HepG2 (cell line): ENCODE data around the gene CAPN11. TPM values are rescaled to one million over a fixed set of nuclear protein-coding genes. Genes with fewer than 3 reads are reported as not detected.
A peak's percentile ranks its signal among the peaks of the same experiment; 100 is the strongest.

ENCODE experiments used
- CAMTA2 ChIP-seq: sonication (generic); formaldehyde crosslinking; IDR thresholded peaks from 2 replicates; pipeline ENCODE4 v1.4.0; 2020; ENCODE audit warnings: mild to moderate bottlenecking, missing genetic modification reagents, borderline replicate concordance
- CCAR2 ChIP-seq: fragments of 200-400 bp; formaldehyde crosslinking; optimal IDR thresholded peaks from 2 replicates; pipeline ENCODE3; 2018; ENCODE audit warnings: low read depth, mild to moderate bottlenecking, low read length, moderate library complexity
- FLYWCH1 ChIP-seq: sonication (generic); formaldehyde crosslinking; IDR thresholded peaks from 2 replicates; pipeline ENCODE4 v1.8.1; 2023; ENCODE audit warnings: mild to moderate bottlenecking, missing genetic modification reagents
- HMGA1 ChIP-seq: sonication (generic); formaldehyde crosslinking; conservative IDR thresholded peaks from 2 replicates; pipeline ENCODE4 v1.4.0; 2020; ENCODE audit warnings: missing genetic modification reagents
- HNRNPL ChIP-seq: fragments of 200-400 bp; formaldehyde crosslinking; IDR thresholded peaks from 2 replicates; pipeline ENCODE4 v1.6.1; 2017; ENCODE audit warnings: mild to moderate bottlenecking, low read depth, low read length
- IKZF1 ChIP-seq: fragments of 450-650 bp; IDR thresholded peaks from 2 replicates; pipeline ENCODE4 v1.7.1; 2016
- KDM5B ChIP-seq: sonication (generic); formaldehyde crosslinking; IDR thresholded peaks from 2 replicates; pipeline ENCODE4 v1.4.0; 2020; ENCODE audit warnings: missing genetic modification reagents, mild to moderate bottlenecking, borderline replicate concordance
- NFATC3 ChIP-seq: sonication (generic); formaldehyde crosslinking; IDR thresholded peaks from 2 replicates; pipeline ENCODE4 v1.5.1; 2020; ENCODE audit warnings: mild to moderate bottlenecking, missing genetic modification reagents
- NFKB2 ChIP-seq: sonication (generic); formaldehyde crosslinking; IDR thresholded peaks from 2 replicates; pipeline ENCODE4 v1.4.0; 2020; ENCODE audit warnings: missing genetic modification reagents, borderline replicate concordance
- NONO ChIP-seq, 2 experiments: fragments of 450-650 bp in 1 of 2; sonication (generic) in 1 of 2; formaldehyde crosslinking in 1 of 2; IDR thresholded peaks in 1 of 2; conservative IDR thresholded peaks in 1 of 2; 2 replicates each; pipeline versions ENCODE4 v1.6.1 to v1.8.0; 2017 to 2022; ENCODE audit warnings: mild to moderate bottlenecking in 1 of 2, missing genetic modification reagents in 1 of 2, moderate library complexity in 1 of 2
- RAD51 ChIP-seq: fragments of 450-650 bp; IDR thresholded peaks from 2 replicates; pipeline ENCODE4 v1.6.1; 2016; ENCODE audit warnings: borderline replicate concordance
- RCOR2 ChIP-seq: IDR thresholded peaks from 2 replicates; pipeline ENCODE4 v1.6.1; 2016; ENCODE audit warnings: missing biosample characterization, missing genetic modification reagents
- RNF2 ChIP-seq: fragments of 450-650 bp; conservative IDR thresholded peaks from 2 replicates; pipeline ENCODE4 v1.6.1; 2016; ENCODE audit warnings: low read depth
- SOX5 ChIP-seq: IDR thresholded peaks from 2 replicates; pipeline ENCODE4 v1.6.1; 2016; ENCODE audit warnings: borderline replicate concordance
- ZMYM4 ChIP-seq: sonication (generic); formaldehyde crosslinking; IDR thresholded peaks from 2 replicates; pipeline ENCODE4 v1.8.1; 2023; ENCODE audit warnings: mild to moderate bottlenecking, missing genetic modification reagents
- ZNF280D ChIP-seq: sonication (generic); formaldehyde crosslinking; IDR thresholded peaks from 2 replicates; pipeline ENCODE4 v1.5.1; 2020; ENCODE audit warnings: mild to moderate bottlenecking, missing genetic modification reagents
- ZNF292 ChIP-seq: sonication (generic); formaldehyde crosslinking; IDR thresholded peaks from 2 replicates; pipeline ENCODE4 v1.8.1; 2022; ENCODE audit warnings: mild to moderate bottlenecking, low read depth, missing genetic modification reagents, borderline replicate concordance
- ZNF691 ChIP-seq: sonication (generic); formaldehyde crosslinking; IDR thresholded peaks from 2 replicates; pipeline ENCODE4 v1.4.0; 2020; ENCODE audit warnings: missing genetic modification reagents, low read depth, mild to moderate bottlenecking, borderline replicate concordance
- polyA plus RNA-seq, 8 experiments: library from polyadenylated mRNA; depleted of rRNA in 3 of 8; stranded (reverse) in 7 of 8; unstranded in 1 of 8; fragments of >200 nt; fragmentation: Illumina TruSeq in 4 of 8; extraction: Trizol in 4 of 8; gene quantifications; 2 replicates each; pipeline versions ENCODE4 v1.2.1 to v1.2.3, GENCODE V29; 2011 to 2016; ENCODE audit warnings: low read depth in 4 of 8, missing spikeins in 1 of 8, mixed read lengths in 1 of 8; ENCODE audit not compliant: insufficient read depth in 1 of 8
- total RNA-seq, 5 experiments: library from RNA; depleted of rRNA; stranded (reverse); fragments of >200 nt; fragmentation: Illumina TruSeq; extraction: Trizol; gene quantifications; 2 replicates each; pipeline ENCODE4 v1.2.3, GENCODE V29; 2016; ENCODE audit warnings: low read depth in 1 of 5
- TF ChIP-seq, protein P1 (sequence below): sonication (generic); formaldehyde crosslinking; conservative IDR thresholded peaks from 2 replicates; pipeline ENCODE4 v1.8.0; 2022; ENCODE audit warnings: low read depth, missing genetic modification reagents
- TF ChIP-seq, protein P2 (sequence below): sonication (generic); formaldehyde crosslinking; IDR thresholded peaks from 2 replicates; pipeline ENCODE4 v1.5.0; 2020; ENCODE audit warnings: missing genetic modification reagents
- TF ChIP-seq, protein P3 (sequence below): conservative IDR thresholded peaks from 2 replicates; pipeline ENCODE4 v1.6.1; 2018; ENCODE audit warnings: missing genetic modification reagents

Gene CAPN11
- total and polyA plus RNA-seq, 2 of the 13 experiments (the other 11 are each of a cell fraction or from before 2014, with no cell fraction given): 0.07 to 0.11 TPM

DNA sequence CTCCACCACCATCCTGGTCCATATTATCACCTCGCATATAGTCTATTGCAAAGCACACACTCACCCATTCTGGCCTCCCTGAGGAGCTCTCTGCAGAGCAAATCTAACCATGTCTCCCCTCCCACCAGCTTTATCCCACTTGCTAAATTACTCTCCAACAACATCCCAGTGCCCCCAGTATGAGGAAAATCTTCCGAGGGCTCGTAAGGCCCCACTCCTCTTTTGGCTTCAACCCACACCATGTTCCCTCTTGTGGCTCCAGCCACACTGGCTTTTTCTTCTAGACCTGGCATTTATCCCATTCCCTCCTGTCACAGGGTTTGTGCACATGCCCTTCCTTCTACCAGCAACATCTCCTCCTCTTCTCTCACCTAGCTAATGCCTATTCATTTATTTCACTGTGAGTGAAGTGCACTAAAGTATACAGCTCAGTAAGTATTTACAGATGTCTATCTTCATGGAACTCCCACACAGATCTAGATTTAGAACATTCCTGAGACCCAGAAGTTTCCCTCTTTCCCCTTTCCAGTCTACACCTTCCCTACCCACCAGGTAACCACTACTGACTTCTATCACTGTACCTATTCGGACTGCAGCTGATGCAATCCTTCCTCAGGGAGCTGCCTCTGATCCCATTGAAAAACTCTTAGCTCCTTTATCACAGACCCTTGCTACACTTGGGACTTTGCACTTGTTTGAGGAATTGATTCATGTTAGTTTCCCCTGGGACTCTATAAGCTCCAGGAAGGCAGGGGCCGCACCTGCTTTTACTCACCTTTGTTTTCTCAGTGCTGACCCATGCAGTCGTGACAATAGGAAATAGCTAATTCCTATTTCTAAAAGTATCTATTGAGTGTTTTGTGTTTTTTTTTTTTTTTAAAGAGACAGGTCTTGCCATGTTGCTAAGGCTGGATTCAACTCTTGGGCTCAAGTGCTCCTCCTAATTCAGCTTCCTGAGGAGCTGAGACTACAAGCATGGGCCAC lies 46.9 kb upstream of the CAPN11 start (continued):
- TF ChIP-seq, protein P1, sequence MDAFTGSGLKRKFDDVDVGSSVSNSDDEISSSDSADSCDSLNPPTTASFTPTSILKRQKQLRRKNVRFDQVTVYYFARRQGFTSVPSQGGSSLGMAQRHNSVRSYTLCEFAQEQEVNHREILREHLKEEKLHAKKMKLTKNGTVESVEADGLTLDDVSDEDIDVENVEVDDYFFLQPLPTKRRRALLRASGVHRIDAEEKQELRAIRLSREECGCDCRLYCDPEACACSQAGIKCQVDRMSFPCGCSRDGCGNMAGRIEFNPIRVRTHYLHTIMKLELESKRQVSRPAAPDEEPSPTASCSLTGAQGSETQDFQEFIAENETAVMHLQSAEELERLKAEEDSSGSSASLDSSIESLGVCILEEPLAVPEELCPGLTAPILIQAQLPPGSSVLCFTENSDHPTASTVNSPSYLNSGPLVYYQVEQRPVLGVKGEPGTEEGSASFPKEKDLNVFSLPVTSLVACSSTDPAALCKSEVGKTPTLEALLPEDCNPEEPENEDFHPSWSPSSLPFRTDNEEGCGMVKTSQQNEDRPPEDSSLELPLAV (CRISPR knock-in tag): no peak
- TF ChIP-seq ZMYM4 (CRISPR knock-in tag) (peak; percentile 84), NONO (IDR thresholded peaks at IDR 0.05) (no peak), NONO (CRISPR knock-in tag; conservative IDR thresholded peaks at IDR 0.05) (peak; percentile 88), ZNF292 (CRISPR knock-in tag) (peak; percentile 61; the same call in 1 of the 2 replicates), RCOR2 (peak; percentile 73; the same call in 1 of the 2 replicates), RAD51 (no peak), FLYWCH1 (CRISPR knock-in tag) (no peak), KDM5B (no peak), NFKB2 (CRISPR knock-in tag) (no peak), SOX5 (CRISPR knock-in tag) (peak; percentile 95), HMGA1 (no peak), RNF2 (no peak), ZNF280D (0 out of 2 replicates have a peak, but pooled peaks have one; percentile 26), ZNF691 (peak; percentile 80; the same call in 1 of the 2 replicates), CCAR2 (no peak), NFATC3 (no peak), CAMTA2 (CRISPR knock-in tag) (no peak), HNRNPL (no peak), IKZF1 (no peak)
- TF ChIP-seq, protein P2, sequence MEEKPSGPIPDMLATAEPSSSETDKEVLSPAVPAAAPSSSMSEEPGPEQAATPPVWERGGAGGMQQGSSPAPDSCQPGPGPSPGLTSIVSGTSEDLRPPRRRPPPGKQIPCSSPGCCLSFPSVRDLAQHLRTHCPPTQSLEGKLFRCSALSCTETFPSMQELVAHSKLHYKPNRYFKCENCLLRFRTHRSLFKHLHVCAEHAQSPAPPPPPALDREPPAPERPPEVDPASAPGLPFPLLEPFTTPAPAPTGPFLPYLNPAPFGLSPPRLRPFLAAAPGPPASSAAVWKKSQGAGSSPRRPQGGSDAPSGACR (CRISPR knock-in tag): peak; percentile 92; the same call in 1 of the 2 replicates
- TF ChIP-seq, protein P3, sequence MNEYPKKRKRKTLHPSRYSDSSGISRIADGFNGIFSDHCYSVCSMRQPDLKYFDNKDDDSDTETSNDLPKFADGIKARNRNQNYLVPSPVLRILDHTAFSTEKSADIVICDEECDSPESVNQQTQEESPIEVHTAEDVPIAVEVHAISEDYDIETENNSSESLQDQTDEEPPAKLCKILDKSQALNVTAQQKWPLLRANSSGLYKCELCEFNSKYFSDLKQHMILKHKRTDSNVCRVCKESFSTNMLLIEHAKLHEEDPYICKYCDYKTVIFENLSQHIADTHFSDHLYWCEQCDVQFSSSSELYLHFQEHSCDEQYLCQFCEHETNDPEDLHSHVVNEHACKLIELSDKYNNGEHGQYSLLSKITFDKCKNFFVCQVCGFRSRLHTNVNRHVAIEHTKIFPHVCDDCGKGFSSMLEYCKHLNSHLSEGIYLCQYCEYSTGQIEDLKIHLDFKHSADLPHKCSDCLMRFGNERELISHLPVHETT (CRISPR knock-in tag): no peak
